22Rv1 (cell line): ENCODE data around the gene FAM149B1.

Experiments used
- ZFX ChIP-seq: fragments of 450-650 bp; IDR thresholded peaks from 2 replicates; pipeline ENCODE4 v1.6.1; 2017; ENCODE audit warnings: antibody characterized with exemption, borderline replicate concordance
- TF ChIP-seq, protein P1 (sequence below): fragments of 450-650 bp; IDR thresholded peaks from 2 replicates; pipeline ENCODE4 v1.5.1; 2017; ENCODE audit warnings: mild to moderate bottlenecking

GRCh38 chr10:73156054-73156453 lies 11.9 kb upstream of the FAM149B1 start:
- TF ChIP-seq, protein P1, sequence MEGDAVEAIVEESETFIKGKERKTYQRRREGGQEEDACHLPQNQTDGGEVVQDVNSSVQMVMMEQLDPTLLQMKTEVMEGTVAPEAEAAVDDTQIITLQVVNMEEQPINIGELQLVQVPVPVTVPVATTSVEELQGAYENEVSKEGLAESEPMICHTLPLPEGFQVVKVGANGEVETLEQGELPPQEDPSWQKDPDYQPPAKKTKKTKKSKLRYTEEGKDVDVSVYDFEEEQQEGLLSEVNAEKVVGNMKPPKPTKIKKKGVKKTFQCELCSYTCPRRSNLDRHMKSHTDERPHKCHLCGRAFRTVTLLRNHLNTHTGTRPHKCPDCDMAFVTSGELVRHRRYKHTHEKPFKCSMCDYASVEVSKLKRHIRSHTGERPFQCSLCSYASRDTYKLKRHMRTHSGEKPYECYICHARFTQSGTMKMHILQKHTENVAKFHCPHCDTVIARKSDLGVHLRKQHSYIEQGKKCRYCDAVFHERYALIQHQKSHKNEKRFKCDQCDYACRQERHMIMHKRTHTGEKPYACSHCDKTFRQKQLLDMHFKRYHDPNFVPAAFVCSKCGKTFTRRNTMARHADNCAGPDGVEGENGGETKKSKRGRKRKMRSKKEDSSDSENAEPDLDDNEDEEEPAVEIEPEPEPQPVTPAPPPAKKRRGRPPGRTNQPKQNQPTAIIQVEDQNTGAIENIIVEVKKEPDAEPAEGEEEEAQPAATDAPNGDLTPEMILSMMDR: no peak
- TF ChIP-seq ZFX: no peak
